GM23248 (cell line): Measurements from ENCODE around the gene DIP2C.

Experiments used
- EZH2 ChIP-seq: fragments of 200-600 bp; sonication (generic); IDR thresholded peaks from 2 replicates; pipeline ENCODE4 v1.6.1; 2018; ENCODE audit warnings: antibody characterized with exemption, mild to moderate bottlenecking; ENCODE audit not compliant: insufficient read depth, poor library complexity, severe bottlenecking
- EZH2phosphoT487 ChIP-seq: fragments of 200-600 bp; sonication (generic); IDR thresholded peaks from 2 replicates; pipeline ENCODE4 v1.6.1; 2018; ENCODE audit warnings: antibody characterized with exemption, moderate library complexity, mild to moderate bottlenecking, low read depth; ENCODE audit not compliant: insufficient read depth

DNA sequence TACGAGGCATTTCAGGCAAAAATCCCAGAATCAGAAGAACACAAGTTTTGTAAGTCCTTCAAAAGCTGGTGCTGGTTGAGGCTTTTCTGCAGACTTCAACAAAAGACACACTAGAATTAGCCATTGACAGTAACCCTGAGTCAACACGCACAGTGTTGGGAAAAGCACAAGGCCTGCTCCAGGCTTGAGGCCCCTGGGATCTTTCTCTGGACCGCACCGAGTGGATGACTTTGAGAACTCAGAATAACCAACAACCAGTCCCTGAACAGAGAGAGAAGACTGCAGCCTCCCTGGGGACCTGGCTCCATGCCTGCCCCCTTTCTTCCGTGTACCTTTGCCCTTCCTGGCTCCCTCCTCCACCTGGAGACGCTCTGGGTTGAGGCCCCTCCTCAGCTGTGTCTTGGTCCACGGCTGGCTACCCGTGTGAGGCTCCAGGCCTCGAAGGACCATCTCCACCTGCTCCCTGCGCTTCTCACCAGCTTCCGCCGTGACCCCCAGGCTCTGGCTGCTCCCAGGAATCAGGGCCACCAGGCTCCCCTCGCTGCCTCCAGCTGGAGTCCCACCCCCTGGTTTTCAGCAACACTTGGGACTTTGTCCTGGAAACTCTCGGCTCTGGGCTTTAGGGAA is 28.4 kb downstream of the DIP2C start:
- TF ChIP-seq EZH2phosphoT487 (no peak), EZH2 (no peak)
